ENCODE data around the gene SFMBT2. TPM values are rescaled to one million over a fixed set of nuclear protein-coding genes. Genes with fewer than 3 reads are reported as not detected.
"Not testable (repeated sequence)": the region's sequence is repeated elsewhere in the genome, so short reads cannot be mapped to it uniquely, and the experiment has no call there.

Gene SFMBT2
- total RNA-seq, 1 experiment from 2014 or later: 0.05 TPM

GRCh38 chr10:7333961-7334641 lies 76.7 kb downstream of the SFMBT2 start:
- DNase-seq (ENCODE audit: low read depth in 1 of 2, low spot score in 2 of 2): no peak
- H3K4me1 ChIP-seq (replicated peaks): no peaks in the 10 kb centered on the region
- H3K4me3 ChIP-seq: no peak overlapping the region

GRCh38 chr10:7329219-7329618 lies 81.6 kb downstream of the SFMBT2 start:
- H3K27ac ChIP-seq: no peak overlapping the region
- no peak for DNase-seq (ENCODE audit: low read depth in 1 of 2, low spot score in 2 of 2)
- no peaks in the 10 kb centered on the region for H3K36me3 ChIP-seq
- H3K4me3 ChIP-seq: no peak overlapping the region
- 0 out of 2 replicates have a peak, but pooled peaks cover 2% of the 10 kb centered on the region for H3K9me3 ChIP-seq (replicated peaks)
- H3K27me3 ChIP-seq (replicated peaks): no peaks in the 10 kb centered on the region
- no peaks in the 10 kb centered on the region for H3K4me1 ChIP-seq (replicated peaks)

More at GRCh38 chr10:7333961-7334641, 76.7 kb downstream of the SFMBT2 start:
- H3K9me3 ChIP-seq (replicated peaks): 0 out of 2 replicates have a peak, but pooled peaks cover 2% of the 10 kb centered on the region
- no peaks in the 10 kb centered on the region for H3K36me3 ChIP-seq
- no peaks in the 10 kb centered on the region for H3K27me3 ChIP-seq (replicated peaks)
- no peak overlapping the region for H3K27ac ChIP-seq

DNA sequence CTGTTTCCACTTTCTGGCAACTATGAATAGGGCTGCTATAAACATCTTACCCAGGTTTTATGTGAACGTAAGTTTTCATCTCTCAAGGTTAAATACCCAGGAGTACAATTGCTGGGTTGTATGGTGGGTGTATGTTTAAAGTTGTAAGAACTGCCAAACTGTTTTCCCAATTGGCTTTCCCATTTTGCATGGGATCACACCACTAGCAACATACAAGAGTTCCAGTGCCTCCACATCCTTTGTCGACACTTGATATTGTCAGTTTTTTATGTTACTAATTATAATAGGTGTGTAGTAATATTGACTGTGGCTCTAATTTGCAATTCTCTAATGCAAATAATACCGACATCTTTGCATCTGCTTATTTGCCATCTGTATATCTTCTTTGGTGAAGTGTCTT lies 82.9 kb downstream of the SFMBT2 start:
- no peaks in the 10 kb centered on the region for H3K4me1 ChIP-seq (replicated peaks)
- no peak overlapping the region for H3K4me3 ChIP-seq
- no peak for DNase-seq (ENCODE audit: low read depth in 1 of 2, low spot score in 2 of 2)
- no peaks in the 10 kb centered on the region for H3K36me3 ChIP-seq
- 0 out of 2 replicates have a peak, but pooled peaks cover 2% of the 10 kb centered on the region for H3K9me3 ChIP-seq (replicated peaks)
- H3K27me3 ChIP-seq (replicated peaks): no peaks in the 10 kb centered on the region
- H3K27ac ChIP-seq: no peak overlapping the region

DNA sequence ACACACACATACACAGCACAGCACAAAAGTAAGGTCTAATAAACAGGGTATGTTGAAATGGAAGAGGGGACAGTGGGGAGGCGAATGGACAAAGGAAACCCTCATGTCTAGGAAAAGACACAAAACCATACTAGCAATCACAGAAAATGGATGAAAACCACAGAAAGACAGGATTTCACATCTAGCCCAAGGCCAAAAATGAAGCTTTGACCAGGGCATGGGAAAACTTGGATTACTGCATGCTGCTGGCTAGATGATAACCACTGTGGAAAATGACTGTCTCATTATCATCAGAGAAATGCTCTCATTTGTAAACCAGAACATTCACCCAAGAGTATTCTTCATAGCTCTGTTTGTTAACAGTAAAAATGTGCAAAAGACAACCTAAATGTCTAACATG lies 88.2 kb downstream of the SFMBT2 start:
- no peak for DNase-seq (ENCODE audit: low read depth in 1 of 2, low spot score in 2 of 2)
- H3K36me3 ChIP-seq: no peaks in the 10 kb centered on the region
- H3K4me3 ChIP-seq: no peak overlapping the region
- no peak overlapping the region for H3K27ac ChIP-seq
- no peaks in the 10 kb centered on the region for H3K27me3 ChIP-seq (replicated peaks)
- no peaks in the 10 kb centered on the region for H3K4me1 ChIP-seq (replicated peaks)
- H3K9me3 ChIP-seq (replicated peaks): no peaks in the 10 kb centered on the region

- no peaks in the 10 kb centered on the region for H3K27me3 ChIP-seq (replicated peaks)
- H3K36me3 ChIP-seq: no peaks in the 10 kb centered on the region
- H3K4me3 ChIP-seq: no peak overlapping the region
- H3K4me1 ChIP-seq (replicated peaks): no peaks in the 10 kb centered on the region
- H3K9me3 ChIP-seq (replicated peaks): no peaks in the 10 kb centered on the region
- DNase-seq (ENCODE audit: low read depth in 1 of 2, low spot score in 2 of 2): no peak
- H3K27ac ChIP-seq: no peak overlapping the region
Measured at GRCh38 chr10:7320072-7320471, 90.8 kb downstream of the SFMBT2 start.

- Histone ChIP-seq H3K4me1 (replicated peaks) (no peaks in the 10 kb centered on the region), H3K9me3 (replicated peaks) (no peaks in the 10 kb centered on the region), H3K4me3 (no peak overlapping the region), H3K27me3 (replicated peaks) (no peaks in the 10 kb centered on the region), H3K27ac (no peak overlapping the region), H3K36me3 (no peaks in the 10 kb centered on the region)
- no peak for DNase-seq (ENCODE audit: low read depth in 1 of 2, low spot score in 2 of 2)
Measured at GRCh38 chr10:7319632-7320031, 91.2 kb downstream of the SFMBT2 start.

DNA sequence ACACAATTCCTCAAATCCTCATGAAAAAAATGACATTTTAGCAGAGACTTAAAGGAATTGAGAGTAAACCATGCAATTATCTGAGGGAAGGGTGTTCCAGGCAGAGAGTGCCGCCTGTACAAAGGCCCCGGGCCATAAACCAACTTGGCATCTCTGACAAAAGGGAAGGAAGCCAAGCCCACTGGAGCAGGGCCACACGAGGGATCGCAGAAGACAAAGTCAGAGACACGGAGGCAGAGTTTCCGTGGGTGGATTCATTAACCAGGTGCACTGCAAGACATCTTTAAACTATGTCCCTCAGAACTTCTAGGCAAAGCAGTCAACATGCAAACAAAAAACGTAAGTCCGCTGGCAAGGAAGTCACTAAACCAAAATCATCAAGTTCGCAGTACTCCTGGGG lies 92.0 kb downstream of the SFMBT2 start:
- DNase-seq (ENCODE audit: low read depth in 1 of 2, low spot score in 2 of 2): no peak
- Histone ChIP-seq H3K27ac (no peak overlapping the region), H3K4me1 (replicated peaks) (no peaks in the 10 kb centered on the region), H3K4me3 (no peak overlapping the region), H3K27me3 (replicated peaks) (no peaks in the 10 kb centered on the region), H3K9me3 (replicated peaks) (no peaks in the 10 kb centered on the region), H3K36me3 (no peaks in the 10 kb centered on the region)

GRCh38 chr10:7317786-7318446 lies 92.9 kb downstream of the SFMBT2 start:
- no peak overlapping the region for H3K27ac ChIP-seq
- H3K4me3 ChIP-seq: no peak overlapping the region
- no peak for DNase-seq (ENCODE audit: low read depth in 1 of 2, low spot score in 2 of 2)
- H3K27me3 ChIP-seq (replicated peaks): no peaks in the 10 kb centered on the region
- H3K36me3 ChIP-seq: no peaks in the 10 kb centered on the region
- no peaks in the 10 kb centered on the region for H3K4me1 ChIP-seq (replicated peaks)
- no peaks in the 10 kb centered on the region for H3K9me3 ChIP-seq (replicated peaks)

DNA sequence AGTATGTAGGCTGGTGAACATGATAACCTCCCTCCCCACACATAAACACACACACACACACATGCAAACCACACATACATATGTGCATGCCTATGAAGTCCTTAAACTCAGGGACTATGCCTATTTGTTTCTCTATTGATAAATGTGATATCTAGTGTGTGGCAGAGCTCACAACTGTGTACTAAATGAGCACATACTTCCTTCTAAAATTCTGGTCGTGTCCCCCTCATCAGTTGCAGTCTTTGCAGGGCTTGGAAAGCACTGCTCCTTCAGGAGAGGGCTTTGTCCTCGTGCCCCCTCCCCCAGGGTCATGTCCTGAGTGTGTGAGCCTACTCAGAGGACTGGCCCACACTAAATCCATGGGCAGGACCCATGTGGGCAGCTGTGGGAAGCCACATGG lies 94.0 kb downstream of the SFMBT2 start:
- Histone ChIP-seq H3K4me3 (no peak overlapping the region), H3K9me3 (replicated peaks) (no peaks in the 10 kb centered on the region), H3K27ac (no peak overlapping the region), H3K27me3 (replicated peaks) (no peaks in the 10 kb centered on the region), H3K4me1 (replicated peaks) (no peaks in the 10 kb centered on the region), H3K36me3 (no peaks in the 10 kb centered on the region)
- DNase-seq (ENCODE audit: low read depth in 1 of 2, low spot score in 2 of 2): no peak

DNA sequence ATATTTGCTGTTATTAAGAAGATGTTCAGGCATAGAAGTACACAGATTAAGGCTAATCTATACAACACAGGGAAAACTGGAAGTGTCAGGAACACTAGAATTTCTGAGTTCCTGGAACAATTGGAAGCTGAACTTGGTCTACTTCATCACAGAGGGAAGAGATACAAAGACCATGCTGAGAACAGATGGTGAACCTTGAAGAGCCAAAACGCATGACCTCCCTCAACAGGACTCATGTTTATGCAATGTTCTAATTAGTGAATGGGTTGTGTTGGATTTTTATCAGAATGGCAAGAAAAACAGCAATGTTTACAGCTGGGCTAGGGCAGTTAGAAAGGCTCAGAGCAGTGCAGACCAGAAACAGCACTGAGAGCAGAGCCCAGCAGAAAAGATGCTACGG lies 94.9 kb downstream of the SFMBT2 start:
- Histone ChIP-seq H3K27ac (no peak overlapping the region), H3K4me3 (no peak overlapping the region), H3K36me3 (no peaks in the 10 kb centered on the region), H3K9me3 (replicated peaks) (no peaks in the 10 kb centered on the region), H3K27me3 (replicated peaks) (no peaks in the 10 kb centered on the region), H3K4me1 (replicated peaks) (no peaks in the 10 kb centered on the region)
- DNase-seq (ENCODE audit: low read depth in 1 of 2, low spot score in 2 of 2): no peak

DNA sequence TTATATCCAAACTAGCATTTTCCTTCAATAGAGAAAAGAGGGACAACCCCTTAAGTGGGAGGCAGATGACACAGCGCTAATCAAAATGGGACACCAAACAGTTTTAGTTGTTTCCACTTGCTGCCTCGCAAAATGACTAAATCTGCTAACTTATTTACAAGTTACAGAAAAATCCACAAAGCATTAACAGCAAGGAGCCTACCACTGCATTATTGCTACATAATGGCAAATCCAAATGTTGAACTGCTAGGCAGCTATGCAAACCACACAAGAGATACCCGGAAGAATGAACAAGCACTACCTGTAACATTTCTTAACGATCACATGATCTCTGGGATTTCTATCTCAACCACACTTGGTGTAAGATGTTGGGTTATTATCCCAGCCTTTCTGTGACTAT lies 96.7 kb downstream of the SFMBT2 start:
- no peak for DNase-seq (ENCODE audit: low read depth in 1 of 2, low spot score in 2 of 2)
- Histone ChIP-seq H3K36me3 (no peaks in the 10 kb centered on the region), H3K4me1 (replicated peaks) (no peaks in the 10 kb centered on the region), H3K9me3 (replicated peaks) (no peaks in the 10 kb centered on the region), H3K27ac (no peak overlapping the region), H3K4me3 (no peak overlapping the region), H3K27me3 (replicated peaks) (no peaks in the 10 kb centered on the region)

DNA sequence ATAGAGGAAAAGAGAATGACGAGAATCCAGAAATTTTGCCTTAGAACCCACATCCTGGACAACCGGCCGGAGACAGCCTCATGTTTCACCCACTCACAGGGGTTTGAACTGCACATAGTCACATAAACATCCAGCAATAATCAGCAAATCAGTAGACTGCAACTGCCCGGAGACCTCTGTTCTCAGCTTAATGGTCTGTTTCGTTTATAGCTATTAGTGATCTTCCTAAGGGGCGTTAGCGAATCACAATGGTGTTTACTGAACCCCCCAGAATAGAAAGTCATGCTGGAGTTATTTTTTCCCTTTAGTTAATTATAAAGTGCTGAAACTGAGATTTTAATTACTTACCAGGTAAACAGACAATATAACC lies 98.4 kb downstream of the SFMBT2 start:
- no peak for DNase-seq (ENCODE audit: low read depth in 1 of 2, low spot score in 2 of 2)
- Histone ChIP-seq H3K27me3 (replicated peaks) (no peaks in the 10 kb centered on the region), H3K4me3 (no peak overlapping the region)

DNA sequence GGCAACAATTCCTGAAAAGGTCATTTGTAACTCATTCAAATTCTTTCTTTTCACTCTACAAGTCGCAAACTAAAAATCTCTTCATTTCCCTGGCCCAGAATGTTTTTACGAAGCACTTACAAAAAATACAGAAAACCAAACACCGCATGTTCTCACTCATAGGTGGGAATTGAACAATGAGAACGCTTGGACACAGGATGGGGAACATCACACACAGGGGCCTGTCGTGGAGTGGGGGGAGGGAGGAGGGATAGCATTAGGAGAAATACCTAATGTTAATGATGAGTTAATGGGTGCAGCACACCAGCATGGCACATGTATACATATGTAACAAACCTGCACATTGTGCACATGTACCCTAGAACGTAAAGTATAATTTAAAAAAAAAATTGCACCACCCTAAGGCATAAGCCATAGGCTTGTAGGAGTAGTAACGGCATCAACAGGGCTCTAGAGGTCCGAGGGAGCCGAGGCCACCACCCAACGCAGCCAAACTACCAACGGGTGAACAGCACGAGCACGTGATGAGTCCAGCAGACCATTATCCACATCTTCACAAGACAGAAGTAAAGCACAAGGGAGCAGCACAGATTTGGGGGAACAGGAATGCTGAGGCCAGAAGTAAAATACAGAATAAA lies 98.9 kb downstream of the SFMBT2 start:
- not testable (repeated sequence) for H3K27me3 ChIP-seq (replicated peaks); H3K36me3 ChIP-seq; H3K4me3 ChIP-seq; DNase-seq (ENCODE audit: low read depth in 1 of 2, low spot score in 2 of 2); H3K27ac ChIP-seq; H3K4me1 ChIP-seq (replicated peaks); H3K9me3 ChIP-seq (replicated peaks)

More for the DNA sequence above, 98.4 kb downstream of the SFMBT2 start:
- Histone ChIP-seq H3K36me3 (no peaks in the 10 kb centered on the region), H3K4me1 (replicated peaks) (no peaks in the 10 kb centered on the region), H3K9me3 (replicated peaks) (no peaks in the 10 kb centered on the region), H3K27ac (no peak overlapping the region)

- Histone ChIP-seq H3K9me3 (replicated peaks) (no peaks in the 10 kb centered on the region), H3K27ac (no peak overlapping the region), H3K4me3 (no peak overlapping the region), H3K27me3 (replicated peaks) (no peaks in the 10 kb centered on the region), H3K36me3 (no peaks in the 10 kb centered on the region), H3K4me1 (replicated peaks) (no peaks in the 10 kb centered on the region)
- no peak for DNase-seq (ENCODE audit: low read depth in 1 of 2, low spot score in 2 of 2)
Measured at GRCh38 chr10:7311218-7311849, 99.5 kb downstream of the SFMBT2 start.
